ENCODE measurements around the gene PEX14. TPM values are rescaled to one million over a fixed set of nuclear protein-coding genes. Genes with fewer than 3 reads are reported as not detected.

Gene PEX14
- polyA plus RNA-seq, 1 donor from 2014 or later: 13.5 TPM

DNA sequence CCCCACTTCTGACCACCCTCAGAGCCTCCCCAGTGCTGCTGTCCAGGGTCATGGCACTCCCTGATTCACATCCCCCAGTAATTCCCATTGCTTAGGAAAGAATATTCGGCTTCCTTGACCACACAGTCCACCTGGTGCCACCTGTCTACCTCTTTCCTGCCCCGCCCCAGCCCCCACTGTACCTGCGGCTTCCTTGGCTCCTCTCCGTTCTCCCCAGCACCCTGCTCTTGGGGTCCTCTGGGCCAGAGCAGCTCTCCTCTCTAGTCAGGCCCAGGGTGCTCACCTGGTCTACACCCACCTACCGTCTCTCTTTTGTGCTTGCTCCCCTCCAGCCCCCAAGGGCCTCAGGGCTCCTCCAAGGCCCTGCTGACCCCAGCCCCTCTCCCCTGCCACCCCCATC is 142.6 kb downstream of the PEX14 start:
- TF ChIP-seq POLR2AphosphoS5 (IDR thresholded peaks at IDR 0.05) (no peak), EP300 (conservative IDR thresholded peaks at IDR 0.05; ENCODE audit: poor library complexity, severe bottlenecking) (no peak), RAD21 (conservative IDR thresholded peaks at IDR 0.05) (no peak), EZH2 (IDR thresholded peaks at IDR 0.05; ENCODE audit: borderline replicate concordance, insufficient read depth, low read length, poor library complexity, severe bottlenecking) (no peak), SMC3 (conservative IDR thresholded peaks at IDR 0.05; ENCODE audit: poor library complexity) (no peak), MXI1 (conservative IDR thresholded peaks at IDR 0.05; ENCODE audit: poor library complexity, severe bottlenecking) (no peak), REST (IDR thresholded peaks at IDR 0.05; ENCODE audit: borderline replicate concordance) (no peak), TAF1 (IDR thresholded peaks at IDR 0.05; ENCODE audit: low read depth) (no peak)
- TF ChIP-seq, protein P1, sequence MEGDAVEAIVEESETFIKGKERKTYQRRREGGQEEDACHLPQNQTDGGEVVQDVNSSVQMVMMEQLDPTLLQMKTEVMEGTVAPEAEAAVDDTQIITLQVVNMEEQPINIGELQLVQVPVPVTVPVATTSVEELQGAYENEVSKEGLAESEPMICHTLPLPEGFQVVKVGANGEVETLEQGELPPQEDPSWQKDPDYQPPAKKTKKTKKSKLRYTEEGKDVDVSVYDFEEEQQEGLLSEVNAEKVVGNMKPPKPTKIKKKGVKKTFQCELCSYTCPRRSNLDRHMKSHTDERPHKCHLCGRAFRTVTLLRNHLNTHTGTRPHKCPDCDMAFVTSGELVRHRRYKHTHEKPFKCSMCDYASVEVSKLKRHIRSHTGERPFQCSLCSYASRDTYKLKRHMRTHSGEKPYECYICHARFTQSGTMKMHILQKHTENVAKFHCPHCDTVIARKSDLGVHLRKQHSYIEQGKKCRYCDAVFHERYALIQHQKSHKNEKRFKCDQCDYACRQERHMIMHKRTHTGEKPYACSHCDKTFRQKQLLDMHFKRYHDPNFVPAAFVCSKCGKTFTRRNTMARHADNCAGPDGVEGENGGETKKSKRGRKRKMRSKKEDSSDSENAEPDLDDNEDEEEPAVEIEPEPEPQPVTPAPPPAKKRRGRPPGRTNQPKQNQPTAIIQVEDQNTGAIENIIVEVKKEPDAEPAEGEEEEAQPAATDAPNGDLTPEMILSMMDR (IDR thresholded peaks at IDR 0.05; ENCODE audit: poor library complexity, severe bottlenecking): no peak
- Histone ChIP-seq H3K9me2 (ENCODE audit: insufficient read depth, low read length) (no peaks in the 10 kb centered on the region), H3K9ac (ENCODE audit: low read length) (no peak overlapping the region), H2AFZ (ENCODE audit: low read depth, low read length) (no peak overlapping the region), H3K4me2 (ENCODE audit: low read length) (no peak overlapping the region), H3K4me3 (ENCODE audit: low read length) (no peak overlapping the region), H3K27ac (ENCODE audit: low read length) (no peak overlapping the region), H3K9me3 (ENCODE audit: low read length) (no peaks in the 10 kb centered on the region), H4K20me1 (ENCODE audit: insufficient read depth) (no peaks in the 10 kb centered on the region), H3K36me3 (ENCODE audit: insufficient read depth, low read length) (no peaks in the 10 kb centered on the region), H3K79me2 (replicated peaks; ENCODE audit: insufficient read depth, low read length) (no peaks in the 10 kb centered on the region), H3F3A (ENCODE audit: insufficient read depth, low read length, poor library complexity, severe bottlenecking) (no peaks in the 10 kb centered on the region), H3K27me3 (ENCODE audit: insufficient read depth, low read depth, low read length) (no peaks in the 10 kb centered on the region)

DNA sequence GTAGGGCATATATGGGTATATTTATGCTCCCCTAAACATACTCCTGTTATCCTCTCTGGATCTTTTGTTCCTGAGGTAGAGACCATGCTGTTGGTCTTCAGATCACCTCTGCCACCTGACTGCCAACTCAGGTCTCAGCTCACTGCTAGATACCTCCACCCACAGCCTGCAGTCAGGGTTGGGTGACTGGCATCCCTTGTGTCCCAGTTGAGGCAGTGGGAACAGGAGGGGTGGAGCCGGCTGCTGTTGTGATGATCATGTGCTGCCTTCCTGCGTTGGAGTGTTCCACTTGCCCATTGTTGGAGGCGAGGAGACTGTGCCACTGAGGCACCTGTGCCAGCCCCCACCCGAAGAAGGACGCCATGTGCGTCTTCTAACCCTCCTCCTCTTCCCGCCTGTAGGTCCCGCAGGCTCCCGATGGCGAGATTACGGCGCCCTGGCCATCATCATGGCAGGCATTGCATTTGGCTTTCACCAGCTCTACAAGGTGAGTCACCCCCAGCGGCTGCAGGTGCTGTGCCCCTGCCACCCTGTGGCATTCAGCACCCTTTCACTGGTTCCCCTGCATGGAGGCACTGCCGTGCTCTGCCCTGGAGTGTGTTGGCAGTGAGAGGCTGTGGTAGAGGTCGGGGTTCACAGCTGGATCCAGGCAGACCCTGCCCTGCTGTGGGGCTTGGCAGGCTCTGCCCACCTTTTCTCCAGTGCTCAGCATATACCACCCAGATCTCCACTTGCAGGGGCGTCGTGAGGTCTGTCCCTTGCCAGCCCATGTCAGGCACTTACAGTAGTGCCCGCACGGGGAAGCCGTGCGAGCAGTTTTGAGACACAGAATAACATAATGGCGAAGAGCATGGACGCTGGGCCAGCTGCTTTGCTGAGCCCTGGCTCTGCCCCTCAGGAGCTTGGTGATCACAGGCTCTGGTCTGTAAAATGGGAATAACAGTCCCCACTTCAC is 143.5 kb downstream of the PEX14 start:
- Histone ChIP-seq H3K4me3 (ENCODE audit: low read length) (no peak overlapping the region), H3K9ac (ENCODE audit: low read length) (no peak overlapping the region), H3K36me3 (ENCODE audit: insufficient read depth, low read length) (no peaks in the 10 kb centered on the region), H4K20me1 (ENCODE audit: insufficient read depth) (no peaks in the 10 kb centered on the region), H3K27ac (ENCODE audit: low read length) (no peak overlapping the region), H3K9me3 (ENCODE audit: low read length) (no peaks in the 10 kb centered on the region), H2AFZ (ENCODE audit: low read depth, low read length) (no peak overlapping the region), H3K79me2 (replicated peaks; ENCODE audit: insufficient read depth, low read length) (no peaks in the 10 kb centered on the region), H3K9me2 (ENCODE audit: insufficient read depth, low read length) (no peaks in the 10 kb centered on the region), H3K27me3 (ENCODE audit: insufficient read depth, low read depth, low read length) (no peaks in the 10 kb centered on the region), H3F3A (ENCODE audit: insufficient read depth, low read length, poor library complexity, severe bottlenecking) (no peaks in the 10 kb centered on the region), H3K4me2 (ENCODE audit: low read length) (no peak overlapping the region)
- TF ChIP-seq RAD21 (conservative IDR thresholded peaks at IDR 0.05): no peak
- TF ChIP-seq MXI1 (conservative IDR thresholded peaks at IDR 0.05; ENCODE audit: poor library complexity, severe bottlenecking): no peak
- TF ChIP-seq, protein P1 (IDR thresholded peaks at IDR 0.05; ENCODE audit: poor library complexity, severe bottlenecking): no peak
- no peak for TF ChIP-seq SMC3 (conservative IDR thresholded peaks at IDR 0.05; ENCODE audit: poor library complexity)
- no peak for TF ChIP-seq EP300 (conservative IDR thresholded peaks at IDR 0.05; ENCODE audit: poor library complexity, severe bottlenecking)
- no peak for TF ChIP-seq EZH2 (IDR thresholded peaks at IDR 0.05; ENCODE audit: borderline replicate concordance, insufficient read depth, low read length, poor library complexity, severe bottlenecking)
- no peak for TF ChIP-seq TAF1 (IDR thresholded peaks at IDR 0.05; ENCODE audit: low read depth)
- TF ChIP-seq POLR2AphosphoS5 (IDR thresholded peaks at IDR 0.05): no peak
- TF ChIP-seq REST (IDR thresholded peaks at IDR 0.05; ENCODE audit: borderline replicate concordance): no peak
